ENCODE measurements around the gene FAR1. TPM values are rescaled to one million over a fixed set of nuclear protein-coding genes. Genes with fewer than 3 reads are reported as not detected.
A peak's percentile ranks its signal among the peaks of the same experiment; 100 is the strongest.

The FAR1 gene
- total RNA-seq, 4 donors from 2014 or later = 37.5 to 61.5 (median 38.8) TPM

- ATAC-seq = no peak
- 80 to 92% methylated on average over 1 of the region's 1 CpG for WGBS, 2 donors (ENCODE audit: low coverage in 1 of 2)
- H3K27me3 ChIP-seq = peaks cover 4% of the 10 kb centered on the region
- no peak overlapping the region for H3K4me3 ChIP-seq
- no peak for TF ChIP-seq POLR2AphosphoS5 (IDR thresholded peaks at IDR 0.05)
- TF ChIP-seq CTCF (IDR thresholded peaks at IDR 0.05) = no peak
- no peak for TF ChIP-seq EP300 (IDR thresholded peaks at IDR 0.05)
- no peak for TF ChIP-seq POLR2A (IDR thresholded peaks at IDR 0.05)
- no peaks in the 10 kb centered on the region for H3K4me1 ChIP-seq
- no peaks in the 10 kb centered on the region for H3K36me3 ChIP-seq
- no peak overlapping the region for H3K27ac ChIP-seq
- no peaks in the 10 kb centered on the region for H3K9me3 ChIP-seq
Observed at GRCh38 chr11:13767471-13767870, 99.0 kb downstream of the FAR1 start.

- ATAC-seq = no peak
- WGBS, 2 donors (ENCODE audit: low coverage in 1 of 2) = 64 to 65% methylated on average over 2 of the region's 2 CpGs
- no peak for TF ChIP-seq POLR2A (IDR thresholded peaks at IDR 0.05)
- no peak for TF ChIP-seq CTCF (IDR thresholded peaks at IDR 0.05)
- TF ChIP-seq EP300 (IDR thresholded peaks at IDR 0.05) = no peak
Observed at GRCh38 chr11:13769188-13769587, 100.7 kb downstream of the FAR1 start.

GRCh38 chr11:13771151-13771550 is 102.7 kb downstream of the FAR1 start:
- no peak for ATAC-seq
- no peaks in the 10 kb centered on the region for H3K36me3 ChIP-seq
- TF ChIP-seq POLR2A (IDR thresholded peaks at IDR 0.05) = no peak
- no peak for TF ChIP-seq POLR2AphosphoS5 (IDR thresholded peaks at IDR 0.05)
- TF ChIP-seq EP300 (IDR thresholded peaks at IDR 0.05) = no peak
- no peak for TF ChIP-seq CTCF (IDR thresholded peaks at IDR 0.05)
- H3K4me1 ChIP-seq = no peaks in the 10 kb centered on the region
- peaks cover 21% of the 10 kb centered on the region for H3K27me3 ChIP-seq
- H3K4me3 ChIP-seq = no peak overlapping the region
- H3K9me3 ChIP-seq = peaks cover 0 to 3% (median 0%) of the 10 kb centered on the region in 3 donors
- no peak overlapping the region for H3K27ac ChIP-seq
- 89 to 94% methylated on average over 3 of the region's 3 CpGs for WGBS, 2 donors (ENCODE audit: low coverage in 1 of 2)

More at GRCh38 chr11:13769188-13769587, 100.7 kb downstream of the FAR1 start:
- Histone ChIP-seq H3K27me3 (peaks cover 13% of the 10 kb centered on the region), H3K9me3 (peaks cover 0 to 3% (median 0%) of the 10 kb centered on the region in 3 donors), H3K4me1 (no peaks in the 10 kb centered on the region), H3K36me3 (no peaks in the 10 kb centered on the region), H3K4me3 (no peak overlapping the region), H3K27ac (no peak overlapping the region)

- 31 to 35% methylated on average over 5 of the region's 5 CpGs for WGBS, 2 donors (ENCODE audit: low coverage in 1 of 2)
- H3K4me3 ChIP-seq = no peak overlapping the region
- no peak for ATAC-seq
- H3K36me3 ChIP-seq = no peaks in the 10 kb centered on the region
- H3K27ac ChIP-seq = no peak overlapping the region
- H3K9me3 ChIP-seq = peaks cover 0 to 3% (median 0%) of the 10 kb centered on the region in 3 donors
- TF ChIP-seq EP300 (IDR thresholded peaks at IDR 0.05) (no peak), POLR2AphosphoS5 (IDR thresholded peaks at IDR 0.05) (no peak), POLR2A (IDR thresholded peaks at IDR 0.05) (no peak), CTCF (IDR thresholded peaks at IDR 0.05) (peak in 3 of 4 experiments; percentile 7 to 27 (median 8))
- peaks cover 21% of the 10 kb centered on the region for H3K27me3 ChIP-seq
- no peaks in the 10 kb centered on the region for H3K4me1 ChIP-seq
Observed at GRCh38 chr11:13772223-13773046, 104.0 kb downstream of the FAR1 start.

- Histone ChIP-seq H3K4me1 (no peaks in the 10 kb centered on the region), H3K9me3 (peaks cover 0 to 3% (median 0%) of the 10 kb centered on the region in 3 donors), H3K27ac (no peak overlapping the region), H3K27me3 (peaks cover 29% of the 10 kb centered on the region), H3K4me3 (no peak overlapping the region), H3K36me3 (no peaks in the 10 kb centered on the region)
- WGBS, 2 donors (ENCODE audit: low coverage in 1 of 2) = 91 to 100% methylated on average over 1 of the region's 1 CpG
- no peak for ATAC-seq
- TF ChIP-seq POLR2AphosphoS5 (IDR thresholded peaks at IDR 0.05) = no peak
- no peak for TF ChIP-seq CTCF (IDR thresholded peaks at IDR 0.05)
- TF ChIP-seq POLR2A (IDR thresholded peaks at IDR 0.05) = no peak
- no peak for TF ChIP-seq EP300 (IDR thresholded peaks at IDR 0.05)
Observed at GRCh38 chr11:13775471-13775870, 107.0 kb downstream of the FAR1 start.

Data from gastroesophageal sphincter (tissue), 4 donors.